ENCODE measurements around the gene PPM1N. TPM values are rescaled to one million over a fixed set of nuclear protein-coding genes. Genes with fewer than 3 reads are reported as not detected.

Gene PPM1N
- total RNA-seq, 1 donor from 2014 or later: 1.8 TPM

GRCh38 chr19:45478454-45479238 lies 19.6 kb upstream of the PPM1N start:
- intact Hi-C loops (cut with DNase I): loop anchor here (5.0 kb wide), 1 partner anchor 41 kb away; no protein-coding TSS in a partner anchor
- H3K4me3 ChIP-seq: peak overlapping the region; percentile 57
- no peaks in the 10 kb centered on the region for H3K9me3 ChIP-seq
- H3K27ac ChIP-seq: peak overlapping the region; percentile 97
- DNase-seq: peak; percentile 88
- H3K27me3 ChIP-seq (ENCODE audit: low read depth): peaks cover 8% of the 10 kb centered on the region
- H3K36me3 ChIP-seq: no peaks in the 10 kb centered on the region
- peak; percentile 96 for TF ChIP-seq CTCF (IDR thresholded peaks at IDR 0.05)
- ATAC-seq: peak; percentile 86 to 90
- H3K4me1 ChIP-seq: peaks cover 20% of the 10 kb centered on the region

- Histone ChIP-seq H3K4me3 (no peak overlapping the region), H3K4me1 (peaks cover 8% of the 10 kb centered on the region), H3K9me3 (no peaks in the 10 kb centered on the region), H3K27ac (no peak overlapping the region), H3K27me3 (ENCODE audit: low read depth) (no peaks in the 10 kb centered on the region), H3K36me3 (no peaks in the 10 kb centered on the region)
- intact Hi-C loops (cut with DNase I): no loop called here
- no peak for ATAC-seq
- TF ChIP-seq CTCF (IDR thresholded peaks at IDR 0.05): no peak
- DNase-seq: no peak
These were observed 15.2 kb upstream of the PPM1N start for GRCh38 chr19:45483033-45483432.

DNA sequence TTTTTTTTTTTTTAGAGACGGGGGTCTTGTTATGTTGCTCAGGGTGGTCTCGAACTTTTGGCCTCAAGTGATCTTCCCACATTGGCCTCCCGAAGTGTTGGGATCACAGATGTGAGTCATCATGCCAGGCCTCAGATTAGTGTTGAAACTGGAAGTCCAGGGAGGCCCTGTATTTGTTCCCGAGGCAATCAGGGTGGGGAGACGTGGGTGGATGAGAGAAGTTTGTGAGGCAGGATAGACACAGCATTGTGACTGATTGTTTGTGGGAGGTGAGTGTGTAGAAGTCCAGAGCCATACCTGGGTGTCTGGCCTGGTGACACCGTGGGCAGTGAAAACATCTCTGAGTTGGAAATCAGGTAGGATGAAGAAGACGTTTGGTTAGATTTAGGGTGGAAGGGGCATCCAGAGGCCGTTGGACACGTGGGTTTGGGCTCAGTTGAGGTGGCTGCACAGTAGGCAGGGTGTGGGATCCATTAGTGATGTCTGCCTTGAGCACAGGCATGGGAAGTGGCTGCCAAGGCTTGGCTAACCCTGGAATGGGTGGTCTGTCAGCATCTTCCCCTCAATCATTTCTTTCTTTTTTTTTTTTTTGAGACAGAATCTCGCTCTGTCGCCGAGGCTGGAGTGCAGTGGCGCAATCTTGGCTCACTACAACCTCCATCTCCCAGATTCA lies 13.8 kb upstream of the PPM1N start:
- H3K36me3 ChIP-seq: no peaks in the 10 kb centered on the region
- ATAC-seq: no peak
- no peak overlapping the region for H3K27ac ChIP-seq
- H3K4me1 ChIP-seq: peaks cover 4% of the 10 kb centered on the region
- H3K27me3 ChIP-seq (ENCODE audit: low read depth): no peaks in the 10 kb centered on the region
- no peak for TF ChIP-seq CTCF (IDR thresholded peaks at IDR 0.05)
- H3K9me3 ChIP-seq: no peaks in the 10 kb centered on the region
- no peak for DNase-seq
- no peak overlapping the region for H3K4me3 ChIP-seq
- intact Hi-C loops (cut with DNase I): no loop called here

DNA sequence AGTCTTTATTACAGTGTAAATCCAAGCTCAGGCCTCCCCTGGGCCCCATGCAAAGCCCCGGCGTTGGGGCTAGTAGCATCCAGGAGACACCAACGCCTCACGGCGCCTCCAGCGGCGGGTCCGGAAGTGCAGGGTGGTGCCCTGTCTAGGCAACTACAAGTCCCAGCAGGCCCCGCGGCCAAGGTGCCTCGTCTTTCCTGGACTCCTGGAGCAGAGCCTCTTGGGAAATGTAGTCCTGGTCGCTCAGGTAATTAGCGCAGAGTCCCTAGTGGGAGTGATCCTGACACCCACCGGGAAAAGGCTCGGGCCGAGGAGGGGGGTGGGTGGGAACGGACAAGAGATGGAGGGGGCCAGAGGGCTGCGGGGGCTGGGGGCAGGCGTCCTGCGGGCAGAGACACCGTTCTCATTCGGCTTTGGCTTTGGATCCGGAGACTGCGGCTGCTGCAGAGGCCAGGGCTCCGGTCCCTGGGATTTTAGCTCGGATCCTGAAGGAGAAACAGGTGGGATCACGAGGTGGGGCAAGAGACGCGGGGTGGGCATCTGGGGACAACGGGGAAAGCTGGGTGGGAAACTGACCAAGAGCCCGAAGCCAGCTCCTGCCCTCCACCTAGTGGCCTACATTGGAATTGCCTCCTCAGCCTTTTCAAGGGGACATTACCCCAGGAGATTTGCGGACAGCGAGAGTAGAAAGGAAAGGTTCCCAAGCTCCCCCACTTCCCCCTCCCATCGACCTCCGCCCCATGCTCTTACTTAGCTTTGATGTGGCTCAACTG lies 12.8 kb upstream of the PPM1N start:
- no peaks in the 10 kb centered on the region for H3K9me3 ChIP-seq
- TF ChIP-seq CTCF (IDR thresholded peaks at IDR 0.05): peak; percentile 80
- H3K4me3 ChIP-seq: peak overlapping the region; percentile 75
- ATAC-seq (peak; percentile 99), DNase-seq (peak; percentile 99)
- peak overlapping the region; percentile 67 for H3K27ac ChIP-seq
- intact Hi-C loops (cut with DNase I): no loop called here
- no peaks in the 10 kb centered on the region for H3K36me3 ChIP-seq
- H3K4me1 ChIP-seq: peaks cover 4% of the 10 kb centered on the region
- H3K27me3 ChIP-seq (ENCODE audit: low read depth): no peaks in the 10 kb centered on the region

DNA sequence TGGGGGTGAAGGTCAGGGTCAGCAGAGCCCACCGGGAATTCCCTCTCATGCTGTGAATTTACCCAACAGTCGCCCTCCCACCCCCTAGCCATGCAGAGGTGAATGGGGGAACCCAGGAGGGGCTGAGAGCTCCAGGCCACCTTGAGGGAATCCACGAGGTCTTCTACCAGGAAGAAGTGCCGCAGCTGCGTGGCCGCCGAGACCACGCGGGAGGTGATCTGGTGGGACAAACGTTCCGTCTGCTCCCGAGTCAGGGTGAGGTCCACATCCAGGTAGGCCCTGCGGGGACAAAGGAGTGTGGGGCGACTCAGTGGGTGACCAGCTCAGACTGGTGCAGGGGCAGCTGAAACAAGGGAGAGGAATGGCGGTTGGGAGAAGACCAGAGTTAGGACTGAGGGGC lies 9.5 kb upstream of the PPM1N start:
- Histone ChIP-seq H3K4me1 (peaks cover 10% of the 10 kb centered on the region), H3K4me3 (no peak overlapping the region), H3K36me3 (no peaks in the 10 kb centered on the region), H3K9me3 (no peaks in the 10 kb centered on the region), H3K27ac (no peak overlapping the region), H3K27me3 (ENCODE audit: low read depth) (no peaks in the 10 kb centered on the region)
- no peak for TF ChIP-seq CTCF (IDR thresholded peaks at IDR 0.05)
- ATAC-seq: no peak
- intact Hi-C loops (cut with DNase I): no loop called here
- DNase-seq: no peak
